BE2C (cell line): Measurements from ENCODE around the gene POU2AF1.

ENCODE experiments used
- DNase-seq: peaks from one replicate; pipeline ENCODE4 v3.0.0-alpha.2; 2020
- H3K27me3 ChIP-seq: fragments of 250-450 bp; sonication (Bioruptor Pico); 2 replicates; pipeline ENCODE4 v1.5.1; 2020; ENCODE audit warnings: mild to moderate bottlenecking
- H3K36me3 ChIP-seq: fragments of 250-450 bp; sonication (Bioruptor Pico); 2 replicates; pipeline ENCODE4 v1.5.1; 2020; ENCODE audit warnings: mild to moderate bottlenecking
- H3K4me1 ChIP-seq: fragments of 250-450 bp; sonication (Bioruptor Pico); 2 replicates; pipeline ENCODE4 v1.5.1; 2020
- H3K4me3 ChIP-seq: 2 replicates; pipeline ENCODE4 v1.5.1; 2011; ENCODE audit warnings: low read depth, low read length
- H3K9me3 ChIP-seq: fragments of 250-450 bp; sonication (Bioruptor Pico); 2 replicates; pipeline ENCODE4 v1.5.1; 2020
- CTCF ChIP-seq: IDR thresholded peaks from 2 replicates; pipeline ENCODE4 v1.5.1; 2012; ENCODE audit warnings: mild to moderate bottlenecking, low read depth, low read length

The POU2AF1 gene

GRCh38 chr11:111387363-111387762 is 8.3 kb upstream of the POU2AF1 start:
- Histone ChIP-seq H3K4me1 (no peaks in the 10 kb centered on the region), H3K36me3 (no peaks in the 10 kb centered on the region), H3K9me3 (no peaks in the 10 kb centered on the region), H3K4me3 (no peak overlapping the region), H3K27me3 (no peaks in the 10 kb centered on the region; the same call in 1 of the 2 replicates)
- no peak for DNase-seq
- TF ChIP-seq CTCF: no peak

GRCh38 chr11:111386611-111387150 is 7.6 kb upstream of the POU2AF1 start:
- Histone ChIP-seq H3K36me3 (no peaks in the 10 kb centered on the region), H3K4me1 (no peaks in the 10 kb centered on the region), H3K4me3 (no peak overlapping the region), H3K27me3 (no peaks in the 10 kb centered on the region; the same call in 1 of the 2 replicates), H3K9me3 (no peaks in the 10 kb centered on the region)
- DNase-seq: no peak
- no peak for TF ChIP-seq CTCF

GRCh38 chr11:111384494-111384893 is 5.4 kb upstream of the POU2AF1 start:
- Histone ChIP-seq H3K9me3 (no peaks in the 10 kb centered on the region), H3K27me3 (no peaks in the 10 kb centered on the region), H3K4me1 (no peaks in the 10 kb centered on the region), H3K4me3 (no peak overlapping the region), H3K36me3 (no peaks in the 10 kb centered on the region)
- TF ChIP-seq CTCF: no peak
- no peak for DNase-seq

- Histone ChIP-seq H3K36me3 (no peaks in the 10 kb centered on the region), H3K4me3 (no peak overlapping the region), H3K9me3 (no peaks in the 10 kb centered on the region), H3K27me3 (peaks cover 8% of the 10 kb centered on the region; the same call in 1 of the 2 replicates), H3K4me1 (no peaks in the 10 kb centered on the region)
- TF ChIP-seq CTCF: no peak
- no peak for DNase-seq
These were observed 3.4 kb upstream of the POU2AF1 start for GRCh38 chr11:111382451-111382850.

- H3K4me1 ChIP-seq: no peaks in the 10 kb centered on the region
These were observed 594 bp upstream of the POU2AF1 start for GRCh38 chr11:111379602-111380136.

More at GRCh38 chr11:111379602-111380136, 594 bp upstream of the POU2AF1 start:
- H3K36me3 ChIP-seq: no peaks in the 10 kb centered on the region
- DNase-seq: no peak
- no peak for TF ChIP-seq CTCF
- H3K4me3 ChIP-seq: no peak overlapping the region
- H3K9me3 ChIP-seq: no peaks in the 10 kb centered on the region
- H3K27me3 ChIP-seq: peaks cover 10% of the 10 kb centered on the region; the same call in 1 of the 2 replicates
